GM19239 (cell line): ENCODE results near the gene NR2C1.

ENCODE experiments used
- DNase-seq: peaks from one replicate; pipeline ENCODE4 v3.0.0; 2011; ENCODE audit warnings: low spot score; ENCODE audit not compliant: insufficient read length
- FAIRE-seq: peaks from 2 replicates; lab custom pipeline; 2011; peaks lifted over from hg19 to GRCh38; lab: Jason Lieb, UNC

The NR2C1 gene

GRCh38 chr12:95088379-95088778, 15.0 kb upstream of the NR2C1 start:
- peak; percentile 4 for FAIRE-seq
- DNase-seq = no peak

- no peak for FAIRE-seq
Observed at GRCh38 chr12:95085612-95086011, 12.2 kb upstream of the NR2C1 start.

GRCh38 chr12:95083938-95084337, 10.5 kb upstream of the NR2C1 start:
- FAIRE-seq = no peak
- DNase-seq = no peak

More at GRCh38 chr12:95085612-95086011, 12.2 kb upstream of the NR2C1 start:
- DNase-seq = no peak

GRCh38 chr12:95083471-95083870, 10.1 kb upstream of the NR2C1 start:
- DNase-seq (no peak), FAIRE-seq (no peak)

GRCh38 chr12:95077341-95077740, 3.9 kb upstream of the NR2C1 start:
- no peak for FAIRE-seq

GRCh38 chr12:95074766-95075165, 1.3 kb upstream of the NR2C1 start:
- FAIRE-seq = no peak

More at GRCh38 chr12:95077341-95077740, 3.9 kb upstream of the NR2C1 start:
- DNase-seq = no peak

GRCh38 chr12:95073698-95074520, 491 bp upstream of the NR2C1 start:
- FAIRE-seq (peak; percentile 96), DNase-seq (no peak)

More at GRCh38 chr12:95074766-95075165, 1.3 kb upstream of the NR2C1 start:
- no peak for DNase-seq

- DNase-seq (no peak), FAIRE-seq (no peak)
Observed at GRCh38 chr12:95070378-95070777, 3.0 kb downstream of the NR2C1 start.

- FAIRE-seq (no peak), DNase-seq (no peak)
Observed at GRCh38 chr12:95066091-95066855, 7.1 kb downstream of the NR2C1 start.

- DNase-seq = no peak
- no peak for FAIRE-seq
Observed at GRCh38 chr12:95060951-95061350, 12.5 kb downstream of the NR2C1 start.

- FAIRE-seq (no peak), DNase-seq (no peak)
Observed at GRCh38 chr12:95059984-95060383, 13.4 kb downstream of the NR2C1 start.

GRCh38 chr12:95057424-95057823, 16.0 kb downstream of the NR2C1 start:
- DNase-seq (no peak), FAIRE-seq (no peak)

GRCh38 chr12:95055057-95055456, 18.4 kb downstream of the NR2C1 start:
- FAIRE-seq = no peak
- no peak for DNase-seq

GRCh38 chr12:95054206-95054605, 19.2 kb downstream of the NR2C1 start:
- FAIRE-seq = no peak
- no peak for DNase-seq

- FAIRE-seq (no peak), DNase-seq (no peak)
Observed at GRCh38 chr12:95051241-95051640, 22.2 kb downstream of the NR2C1 start.

GRCh38 chr12:95037906-95038305, 35.5 kb downstream of the NR2C1 start:
- no peak for FAIRE-seq
- no peak for DNase-seq

- FAIRE-seq = no peak
- DNase-seq = no peak
Observed at GRCh38 chr12:95034750-95035149, 38.7 kb downstream of the NR2C1 start.

- FAIRE-seq (no peak), DNase-seq (no peak)
Observed at GRCh38 chr12:95022477-95022876, 50.9 kb downstream of the NR2C1 start.

GRCh38 chr12:95017482-95017881, 55.9 kb downstream of the NR2C1 start:
- DNase-seq (no peak), FAIRE-seq (no peak)

GRCh38 chr12:95016120-95016519, 57.3 kb downstream of the NR2C1 start:
- FAIRE-seq = no peak
- no peak for DNase-seq

GRCh38 chr12:95014554-95014953, 58.9 kb downstream of the NR2C1 start:
- FAIRE-seq = no peak
- no peak for DNase-seq
